Osteocyte (in vitro differentiated cells): ENCODE measurements around the gene XRCC6. TPM values are rescaled to one million over a fixed set of nuclear protein-coding genes. Genes with fewer than 3 reads are reported as not detected.

ENCODE experiments used
- DNase-seq: peaks from one replicate; pipeline ENCODE4 v3.0.0; 2021; ENCODE audit warnings: mixed read lengths; ENCODE audit not compliant: unreplicated experiment; ENCODE audit errors: extremely low spot score
- H3K27ac Mint-ChIP-seq: one replicate; pipeline ENCODE4 v1.8.0; 2021; ENCODE audit warnings: mild to moderate bottlenecking, mixed read lengths; ENCODE audit not compliant: unreplicated experiment
- H3K27me3 Mint-ChIP-seq: one replicate; pipeline ENCODE4 v1.8.0; 2021; ENCODE audit warnings: mixed read lengths; ENCODE audit not compliant: unreplicated experiment
- H3K36me3 Mint-ChIP-seq: one replicate; pipeline ENCODE4 v1.8.0; 2021; ENCODE audit warnings: mixed read lengths; ENCODE audit not compliant: unreplicated experiment
- H3K4me1 Mint-ChIP-seq: one replicate; pipeline ENCODE4 v1.8.0; 2021; ENCODE audit warnings: mixed read lengths; ENCODE audit not compliant: unreplicated experiment
- H3K4me3 Mint-ChIP-seq: one replicate; pipeline ENCODE4 v1.8.0; 2021; ENCODE audit warnings: mild to moderate bottlenecking, moderate library complexity, mixed read lengths; ENCODE audit not compliant: unreplicated experiment
- H3K9me3 Mint-ChIP-seq: one replicate; pipeline ENCODE4 v1.8.0; 2021; ENCODE audit warnings: mixed read lengths; ENCODE audit not compliant: unreplicated experiment
- total RNA-seq: library from RNA; stranded (reverse); gene quantifications from 2 replicates; pipeline ENCODE4 v1.2.1, GENCODE V29; 2021
- TF ChIP-seq, protein P1 (sequence below): fragments of 200-600 bp; sonication (generic); IDR thresholded peaks from 2 replicates; pipeline ENCODE4 v1.5.0; 2021; ENCODE audit warnings: antibody characterized with exemption, mild to moderate bottlenecking, moderate library complexity

Gene XRCC6
- total RNA-seq, 1 donor from 2014 or later, result 211 TPM

DNA sequence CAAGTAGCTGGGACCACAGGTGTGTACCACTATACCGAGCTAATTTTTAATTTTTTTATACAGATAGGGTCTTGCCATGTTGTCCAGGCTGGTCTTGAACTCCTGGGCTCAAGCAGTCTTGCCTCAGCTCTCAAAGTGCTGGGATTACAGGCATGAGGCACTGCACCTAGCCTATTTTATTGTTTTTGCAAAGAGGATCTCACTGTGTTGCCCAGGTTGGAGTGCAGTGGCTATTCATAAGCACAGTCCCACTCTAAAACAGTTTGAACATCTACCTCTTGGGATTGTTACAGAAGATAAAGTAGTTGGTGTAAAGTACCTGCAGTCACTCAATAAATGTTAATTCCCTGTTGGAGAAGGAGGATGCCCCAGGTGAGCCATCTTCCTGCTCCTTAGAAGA lies 29.1 kb downstream of the XRCC6 start:
- Mint-ChIP-seq H3K36me3 (peaks cover 37% of the 10 kb centered on the region), H3K9me3 (no peaks in the 10 kb centered on the region), H3K27me3 (no peaks in the 10 kb centered on the region), H3K4me3 (no peak overlapping the region), H3K4me1 (no peaks in the 10 kb centered on the region), H3K27ac (no peak overlapping the region)
- TF ChIP-seq, protein P1, sequence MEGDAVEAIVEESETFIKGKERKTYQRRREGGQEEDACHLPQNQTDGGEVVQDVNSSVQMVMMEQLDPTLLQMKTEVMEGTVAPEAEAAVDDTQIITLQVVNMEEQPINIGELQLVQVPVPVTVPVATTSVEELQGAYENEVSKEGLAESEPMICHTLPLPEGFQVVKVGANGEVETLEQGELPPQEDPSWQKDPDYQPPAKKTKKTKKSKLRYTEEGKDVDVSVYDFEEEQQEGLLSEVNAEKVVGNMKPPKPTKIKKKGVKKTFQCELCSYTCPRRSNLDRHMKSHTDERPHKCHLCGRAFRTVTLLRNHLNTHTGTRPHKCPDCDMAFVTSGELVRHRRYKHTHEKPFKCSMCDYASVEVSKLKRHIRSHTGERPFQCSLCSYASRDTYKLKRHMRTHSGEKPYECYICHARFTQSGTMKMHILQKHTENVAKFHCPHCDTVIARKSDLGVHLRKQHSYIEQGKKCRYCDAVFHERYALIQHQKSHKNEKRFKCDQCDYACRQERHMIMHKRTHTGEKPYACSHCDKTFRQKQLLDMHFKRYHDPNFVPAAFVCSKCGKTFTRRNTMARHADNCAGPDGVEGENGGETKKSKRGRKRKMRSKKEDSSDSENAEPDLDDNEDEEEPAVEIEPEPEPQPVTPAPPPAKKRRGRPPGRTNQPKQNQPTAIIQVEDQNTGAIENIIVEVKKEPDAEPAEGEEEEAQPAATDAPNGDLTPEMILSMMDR, result no peak
- DNase-seq, result no peak

GRCh38 chr22:41650821-41651220 lies 29.7 kb downstream of the XRCC6 start:
- Mint-ChIP-seq H3K4me3 (no peak overlapping the region), H3K27ac (no peak overlapping the region), H3K4me1 (no peaks in the 10 kb centered on the region), H3K27me3 (no peaks in the 10 kb centered on the region), H3K9me3 (no peaks in the 10 kb centered on the region), H3K36me3 (peaks cover 39% of the 10 kb centered on the region)
- TF ChIP-seq, protein P1, result no peak
- no peak for DNase-seq

GRCh38 chr22:41654322-41654721 lies 33.2 kb downstream of the XRCC6 start:
- H3K27me3 Mint-ChIP-seq, result no peaks in the 10 kb centered on the region
- no peaks in the 10 kb centered on the region for H3K9me3 Mint-ChIP-seq
- H3K4me3 Mint-ChIP-seq, result no peak overlapping the region
- no peak for DNase-seq
- H3K4me1 Mint-ChIP-seq, result no peaks in the 10 kb centered on the region
- H3K27ac Mint-ChIP-seq, result no peak overlapping the region
- peaks cover 45% of the 10 kb centered on the region for H3K36me3 Mint-ChIP-seq
- TF ChIP-seq, protein P1, result no peak

- Mint-ChIP-seq H3K27ac (no peak overlapping the region), H3K9me3 (no peaks in the 10 kb centered on the region), H3K36me3 (peaks cover 54% of the 10 kb centered on the region), H3K4me3 (no peak overlapping the region), H3K4me1 (no peaks in the 10 kb centered on the region), H3K27me3 (no peaks in the 10 kb centered on the region)
- TF ChIP-seq, protein P1, result no peak
- DNase-seq, result no peak
Observed at GRCh38 chr22:41656556-41656955, 35.5 kb downstream of the XRCC6 start.

- H3K4me1 Mint-ChIP-seq, result no peaks in the 10 kb centered on the region
Observed at GRCh38 chr22:41657709-41658108, 36.6 kb downstream of the XRCC6 start.

More at GRCh38 chr22:41657709-41658108, 36.6 kb downstream of the XRCC6 start:
- no peaks in the 10 kb centered on the region for H3K9me3 Mint-ChIP-seq
- peaks cover 52% of the 10 kb centered on the region for H3K36me3 Mint-ChIP-seq
- TF ChIP-seq, protein P1, result no peak
- H3K27me3 Mint-ChIP-seq, result no peaks in the 10 kb centered on the region
- H3K4me3 Mint-ChIP-seq, result no peak overlapping the region
- no peak for DNase-seq
- H3K27ac Mint-ChIP-seq, result no peak overlapping the region
